SK-N-SH (cell line): ENCODE data around the gene CYP20A1. TPM values are rescaled to one million over a fixed set of nuclear protein-coding genes. Genes with fewer than 3 reads are reported as not detected.

Source experiments
- CTCF ChIA-PET: fragments of 300-600, 350-600 bp; formaldehyde crosslinking; extraction: SDS; loops from one replicate; lab custom pipeline; 2021; lab: Yijun Ruan, JAX
- POLR2A ChIA-PET: fragments of 350-600 bp; sonication (Branson Sonifier 250); formaldehyde crosslinking; extraction: SDS; loops from one replicate; lab custom pipeline; 2020; ENCODE audit warnings: antibody characterized with exemption, inconsistent platforms; lab: Yijun Ruan, JAX
- DNase-seq: peaks from one replicate; pipeline ENCODE4 v3.0.0; 2012
- H2AFZ ChIP-seq: fragments of 200-600 bp; sonication (generic); 2 replicates; pipeline ENCODE4 v1.8.1; 2016; ENCODE audit warnings: antibody characterized with exemption, mild to moderate bottlenecking, low read depth
- H3F3A ChIP-seq: fragments of 200-600 bp; sonication (generic); replicated peaks from 2 replicates; pipeline ENCODE3; 2016; ENCODE audit warnings: antibody characterized with exemption, mild to moderate bottlenecking; ENCODE audit not compliant: insufficient read depth
- H3K27ac ChIP-seq, 2 experiments: fragments of 200-500 bp in 1 of 2; fragments of 200-600 bp in 1 of 2; sonication (Bioruptor generic) in 1 of 2; sonication (generic), shearing (Covaris generic) in 1 of 2; 2 replicates each; pipeline versions ENCODE4 v1.5.1 to v1.6.1; 2014 to 2016; ENCODE audit warnings: low read depth in 2 of 2, inconsistent platforms in 1 of 2, low read length in 1 of 2, mild to moderate bottlenecking in 1 of 2, mixed read lengths in 1 of 2
- H3K27me3 ChIP-seq: fragments of 200-600 bp; sonication (generic), shearing (Covaris generic); 2 replicates; pipeline ENCODE4 v1.6.1; 2016; ENCODE audit warnings: mixed run types; ENCODE audit not compliant: insufficient read depth
- H3K36me3 ChIP-seq, 2 experiments: fragments of 200-500 bp in 1 of 2; fragments of 200-600 bp in 1 of 2; sonication (Bioruptor generic) in 1 of 2; sonication (generic) in 1 of 2; replicated peaks in 1 of 2; 2 replicates each; pipeline versions ENCODE3 to v1.5.1; 2014 to 2016; ENCODE audit warnings: low read length in 1 of 2, mild to moderate bottlenecking in 1 of 2; ENCODE audit not compliant: insufficient read depth in 2 of 2, control insufficient read depth in 1 of 2
- H3K4me1 ChIP-seq, 2 experiments: fragments of 200-500 bp in 1 of 2; fragments of 200-600 bp in 1 of 2; sonication (Bioruptor generic) in 1 of 2; sonication (generic), shearing (Covaris generic) in 1 of 2; 2 replicates each; pipeline versions ENCODE4 v1.5.1 to v1.6.1; 2014 to 2016; ENCODE audit warnings: low read depth in 1 of 2, low read length in 1 of 2, mixed run types in 1 of 2; ENCODE audit not compliant: insufficient read depth in 2 of 2, control insufficient read depth in 1 of 2
- H3K4me2 ChIP-seq: fragments of 200-600 bp; sonication (generic), shearing (Covaris generic); 2 replicates; pipeline ENCODE4 v1.6.1; 2017; ENCODE audit warnings: mixed run types
- H3K4me3 ChIP-seq, 2 experiments: fragments of 200-500 bp in 1 of 2; fragments of 200-600 bp in 1 of 2; sonication (Bioruptor generic) in 1 of 2; sonication (generic), shearing (Covaris generic) in 1 of 2; 2 replicates each; pipeline versions ENCODE4 v1.5.1 to v1.8.1; 2014 to 2016; ENCODE audit warnings: low read depth in 2 of 2, inconsistent platforms in 1 of 2, low read length in 1 of 2, mild to moderate bottlenecking in 1 of 2, mixed read lengths in 1 of 2, moderate library complexity in 1 of 2
- H3K79me2 ChIP-seq: fragments of 200-600 bp; sonication (generic); 2 replicates; pipeline ENCODE4 v1.8.1; 2017; ENCODE audit warnings: mild to moderate bottlenecking; ENCODE audit not compliant: insufficient read depth
- H3K9ac ChIP-seq: fragments of 200-600 bp; sonication (generic); 2 replicates; pipeline ENCODE4 v1.6.1; 2017; ENCODE audit warnings: mixed run types
- H3K9me2 ChIP-seq: fragments of 200-600 bp; sonication (generic); 2 replicates; pipeline ENCODE4 v1.6.1; 2017; ENCODE audit warnings: mixed run types
- H3K9me3 ChIP-seq: fragments of 200-600 bp; sonication (generic); 2 replicates; pipeline ENCODE4 v1.6.1; 2017; ENCODE audit warnings: mixed run types, mild to moderate bottlenecking, moderate library complexity
- H4K20me1 ChIP-seq: fragments of 200-600 bp; sonication (generic); 2 replicates; pipeline ENCODE4 v1.6.1; 2017; ENCODE audit warnings: mild to moderate bottlenecking, mixed run types; ENCODE audit not compliant: insufficient read depth
- EP300 ChIP-seq, 2 experiments: IDR thresholded peaks; 2 replicates each; pipeline versions ENCODE4 v1.4.0 to v1.6.1; 2012; ENCODE audit warnings: borderline replicate concordance in 1 of 2, low read depth in 1 of 2, low read length in 1 of 2
- FOSL2 ChIP-seq: IDR thresholded peaks from 2 replicates; pipeline ENCODE4 v1.4.0; 2012; ENCODE audit warnings: low read depth, mild to moderate bottlenecking, moderate library complexity, borderline replicate concordance
- FOXJ3 ChIP-seq: sonication (generic); formaldehyde crosslinking; IDR thresholded peaks from 2 replicates; pipeline ENCODE4 v1.5.1; 2020; ENCODE audit warnings: mild to moderate bottlenecking, missing genetic modification reagents
- FOXM1 ChIP-seq: IDR thresholded peaks from 2 replicates; pipeline ENCODE4 v1.4.0; 2012; ENCODE audit warnings: low read depth, mild to moderate bottlenecking
- GABPA ChIP-seq: IDR thresholded peaks from 2 replicates; pipeline ENCODE4 v1.4.0; 2012; ENCODE audit warnings: low read depth, mild to moderate bottlenecking
- MAX ChIP-seq: IDR thresholded peaks from 2 replicates; pipeline ENCODE4 v1.4.0; 2012; ENCODE audit warnings: low read depth
- RFX5 ChIP-seq: IDR thresholded peaks from 2 replicates; pipeline ENCODE4 v1.6.1; 2012; ENCODE audit warnings: mild to moderate bottlenecking, improper control_type of control experiment, low read length
- RXRA ChIP-seq: IDR thresholded peaks from 2 replicates; pipeline ENCODE4 v1.4.0; 2012; ENCODE audit warnings: low read depth, mild to moderate bottlenecking, borderline replicate concordance
- TEAD4 ChIP-seq: IDR thresholded peaks from 2 replicates; pipeline ENCODE4 v1.4.0; 2012; ENCODE audit warnings: mild to moderate bottlenecking, borderline replicate concordance; ENCODE audit not compliant: insufficient read depth
- USF1 ChIP-seq: IDR thresholded peaks from 2 replicates; pipeline ENCODE4 v1.4.0; 2012; ENCODE audit warnings: low read depth, borderline replicate concordance
- YY1 ChIP-seq: IDR thresholded peaks from 2 replicates; pipeline ENCODE4 v1.4.0; 2012; ENCODE audit warnings: low read depth, mild to moderate bottlenecking
- ZBTB33 ChIP-seq: IDR thresholded peaks from 2 replicates; pipeline ENCODE4 v1.4.0; 2012; ENCODE audit warnings: low read depth, borderline replicate concordance
- WGBS: methylation state at CpG from one replicate; pipeline ENCODE4 v1.1.6; 2017; ENCODE audit warnings: low lambda C conversion rate; 5-methylcytosine and 5-hydroxymethylcytosine counted together
- polyA plus RNA-seq, 3 experiments: library from polyadenylated mRNA; depleted of rRNA; stranded (reverse); fragments of >200 nt; gene quantifications; 2 replicates each; pipeline ENCODE4 v1.2.3, GENCODE V29; 2012
- TF ChIP-seq, protein P1 (sequence below): fragments of 150-350 bp; IDR thresholded peaks from 2 replicates; pipeline ENCODE4 v1.6.1; 2017; ENCODE audit warnings: antibody characterized with exemption, low read length, low read depth, borderline replicate concordance
- TF ChIP-seq, protein P2 (sequence below): IDR thresholded peaks from 2 replicates; pipeline ENCODE4; 2012
- TF ChIP-seq, protein P3 (sequence below): fragments of 200-600 bp; sonication (generic); IDR thresholded peaks from 2 replicates; pipeline ENCODE4 v1.6.1; 2017; ENCODE audit warnings: antibody characterized with exemption, mild to moderate bottlenecking, moderate library complexity

Gene CYP20A1
- polyA plus RNA-seq, 1 of the 3 experiments (the other 2 are of a cell fraction), result 10.6 TPM

DNA sequence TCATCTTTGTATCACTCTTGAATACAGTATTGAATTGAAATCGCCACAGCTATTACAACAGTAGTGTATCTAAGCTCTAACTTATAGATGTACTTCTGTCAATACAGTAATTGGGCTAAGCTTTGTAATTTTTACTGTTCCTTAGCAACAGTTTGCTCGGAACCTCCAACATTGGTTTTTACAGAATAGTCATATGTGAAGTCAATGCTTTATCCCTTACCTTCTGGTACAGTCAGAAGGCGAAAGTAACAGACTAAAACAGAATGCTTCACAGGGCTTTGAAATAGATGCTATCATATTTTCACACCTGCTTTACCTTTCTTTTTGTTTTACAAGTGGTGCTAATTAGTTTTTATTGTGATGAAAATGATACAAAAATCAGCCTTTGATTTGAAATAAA lies 46.9 kb upstream of the CYP20A1 start:
- Histone ChIP-seq H3K9me2 (no peaks in the 10 kb centered on the region), H3K27ac (no peak overlapping the region), H3K4me1 (no peaks in the 10 kb centered on the region), H4K20me1 (no peaks in the 10 kb centered on the region), H3K36me3 (peaks cover 26 to 56% of the 10 kb centered on the region in 2 experiments), H3K27me3 (no peaks in the 10 kb centered on the region), H3K9me3 (no peaks in the 10 kb centered on the region), H3F3A (no peaks in the 10 kb centered on the region), H3K4me2 (no peak overlapping the region), H3K4me3 (no peak overlapping the region), H3K79me2 (no peaks in the 10 kb centered on the region), H2AFZ (no peak overlapping the region), H3K9ac (no peak overlapping the region)
- CTCF ChIA-PET, result interaction anchor here (0.6 kb wide), 1 partner anchor 175 kb away, joined by 3 read pairs; no protein-coding TSS in a partner anchor
- DNase-seq, result no peak
- POLR2A ChIA-PET, result no interaction called here
- TF ChIP-seq FOSL2 (no peak), GABPA (no peak), ZBTB33 (no peak), RFX5 (no peak), TEAD4 (no peak), YY1 (no peak), RXRA (no peak), USF1 (no peak), FOXM1 (no peak), EP300 (IDR thresholded peaks at IDR 0.05; ENCODE audit: borderline replicate concordance in 1 of 2, low read depth in 1 of 2, low read length in 1 of 2) (no peak), MAX (no peak), FOXJ3 (CRISPR knock-in tag) (no peak)
- TF ChIP-seq, protein P1, sequence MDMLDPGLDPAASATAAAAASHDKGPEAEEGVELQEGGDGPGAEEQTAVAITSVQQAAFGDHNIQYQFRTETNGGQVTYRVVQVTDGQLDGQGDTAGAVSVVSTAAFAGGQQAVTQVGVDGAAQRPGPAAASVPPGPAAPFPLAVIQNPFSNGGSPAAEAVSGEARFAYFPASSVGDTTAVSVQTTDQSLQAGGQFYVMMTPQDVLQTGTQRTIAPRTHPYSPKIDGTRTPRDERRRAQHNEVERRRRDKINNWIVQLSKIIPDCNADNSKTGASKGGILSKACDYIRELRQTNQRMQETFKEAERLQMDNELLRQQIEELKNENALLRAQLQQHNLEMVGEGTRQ, result no peak
- TF ChIP-seq, protein P2, sequence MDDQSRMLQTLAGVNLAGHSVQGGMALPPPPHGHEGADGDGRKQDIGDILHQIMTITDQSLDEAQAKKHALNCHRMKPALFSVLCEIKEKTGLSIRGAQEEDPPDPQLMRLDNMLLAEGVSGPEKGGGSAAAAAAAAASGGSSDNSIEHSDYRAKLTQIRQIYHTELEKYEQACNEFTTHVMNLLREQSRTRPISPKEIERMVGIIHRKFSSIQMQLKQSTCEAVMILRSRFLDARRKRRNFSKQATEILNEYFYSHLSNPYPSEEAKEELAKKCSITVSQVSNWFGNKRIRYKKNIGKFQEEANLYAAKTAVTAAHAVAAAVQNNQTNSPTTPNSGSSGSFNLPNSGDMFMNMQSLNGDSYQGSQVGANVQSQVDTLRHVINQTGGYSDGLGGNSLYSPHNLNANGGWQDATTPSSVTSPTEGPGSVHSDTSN, result no peak
- TF ChIP-seq, protein P3, sequence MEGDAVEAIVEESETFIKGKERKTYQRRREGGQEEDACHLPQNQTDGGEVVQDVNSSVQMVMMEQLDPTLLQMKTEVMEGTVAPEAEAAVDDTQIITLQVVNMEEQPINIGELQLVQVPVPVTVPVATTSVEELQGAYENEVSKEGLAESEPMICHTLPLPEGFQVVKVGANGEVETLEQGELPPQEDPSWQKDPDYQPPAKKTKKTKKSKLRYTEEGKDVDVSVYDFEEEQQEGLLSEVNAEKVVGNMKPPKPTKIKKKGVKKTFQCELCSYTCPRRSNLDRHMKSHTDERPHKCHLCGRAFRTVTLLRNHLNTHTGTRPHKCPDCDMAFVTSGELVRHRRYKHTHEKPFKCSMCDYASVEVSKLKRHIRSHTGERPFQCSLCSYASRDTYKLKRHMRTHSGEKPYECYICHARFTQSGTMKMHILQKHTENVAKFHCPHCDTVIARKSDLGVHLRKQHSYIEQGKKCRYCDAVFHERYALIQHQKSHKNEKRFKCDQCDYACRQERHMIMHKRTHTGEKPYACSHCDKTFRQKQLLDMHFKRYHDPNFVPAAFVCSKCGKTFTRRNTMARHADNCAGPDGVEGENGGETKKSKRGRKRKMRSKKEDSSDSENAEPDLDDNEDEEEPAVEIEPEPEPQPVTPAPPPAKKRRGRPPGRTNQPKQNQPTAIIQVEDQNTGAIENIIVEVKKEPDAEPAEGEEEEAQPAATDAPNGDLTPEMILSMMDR, result no peak
- 91% methylated on average over 3 of the region's 3 CpGs for WGBS
